ENCODE data around the gene NOMO2. TPM values are rescaled to one million over a fixed set of nuclear protein-coding genes. Genes with fewer than 3 reads are reported as not detected.
"Not testable (repeated sequence)": the region's sequence is repeated elsewhere in the genome, so short reads cannot be mapped to it uniquely, and the experiment has no call there.

NOMO2 gene
- total RNA-seq: 10 to 100 TPM; 59.0 to 85.3 TPM

DNA sequence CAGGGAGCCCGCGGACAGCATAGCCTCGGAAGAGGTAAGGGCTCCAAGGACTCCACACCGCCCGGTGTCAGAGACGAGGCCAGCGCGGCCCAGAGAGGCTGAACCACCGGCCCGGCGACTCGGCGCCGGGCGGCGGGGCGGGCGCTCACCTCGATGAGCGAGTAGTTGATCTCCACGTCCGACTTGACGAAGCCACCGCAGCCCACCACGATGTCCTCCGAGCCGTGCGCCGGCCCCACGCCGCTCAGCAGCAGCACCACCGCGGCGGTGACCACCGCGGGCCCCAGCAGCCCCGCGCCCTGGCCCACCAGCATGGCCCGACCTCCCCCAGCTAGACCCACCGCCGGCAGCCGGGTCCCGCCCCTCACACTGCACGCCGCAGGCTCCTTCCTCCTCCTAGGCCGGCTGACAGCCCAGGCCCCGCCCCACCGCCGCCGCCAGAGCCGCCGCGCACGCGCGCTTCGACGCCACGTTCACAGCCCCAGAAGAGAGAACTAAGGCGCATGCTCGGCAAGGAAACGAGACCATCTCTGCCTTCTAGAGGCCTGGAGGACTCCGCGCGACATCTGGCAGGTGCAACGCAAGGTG is at the start of gene NOMO2:
Gene NOMO2 (minus strand): TSS at position 371 of the 588 bp plus-strand sequence. CDS start 57 bp downstream, at position 314.
- H3K27ac ChIP-seq; H3K27me3 ChIP-seq (replicated peaks; ENCODE audit: insufficient read depth); H3K4me1 ChIP-seq (replicated peaks); intact Hi-C loops (cut with DNase I); H3K36me3 ChIP-seq; H3K9me3 ChIP-seq: not testable (repeated sequence)
- TF ChIP-seq CTCF (IDR thresholded peaks at IDR 0.05) (peak in 2 of 4 experiments; percentile 41 to 48), POLR2AphosphoS5 (IDR thresholded peaks at IDR 0.05) (peak; percentile 53)
- peak within 1 kb of the TSS; percentile 48 for H3K4me3 ChIP-seq
- no CpG with 5 or more reads among the region's 66 CpGs for WGBS
- peak; percentile 78 for DNase-seq (ENCODE audit: low spot score)

DNA sequence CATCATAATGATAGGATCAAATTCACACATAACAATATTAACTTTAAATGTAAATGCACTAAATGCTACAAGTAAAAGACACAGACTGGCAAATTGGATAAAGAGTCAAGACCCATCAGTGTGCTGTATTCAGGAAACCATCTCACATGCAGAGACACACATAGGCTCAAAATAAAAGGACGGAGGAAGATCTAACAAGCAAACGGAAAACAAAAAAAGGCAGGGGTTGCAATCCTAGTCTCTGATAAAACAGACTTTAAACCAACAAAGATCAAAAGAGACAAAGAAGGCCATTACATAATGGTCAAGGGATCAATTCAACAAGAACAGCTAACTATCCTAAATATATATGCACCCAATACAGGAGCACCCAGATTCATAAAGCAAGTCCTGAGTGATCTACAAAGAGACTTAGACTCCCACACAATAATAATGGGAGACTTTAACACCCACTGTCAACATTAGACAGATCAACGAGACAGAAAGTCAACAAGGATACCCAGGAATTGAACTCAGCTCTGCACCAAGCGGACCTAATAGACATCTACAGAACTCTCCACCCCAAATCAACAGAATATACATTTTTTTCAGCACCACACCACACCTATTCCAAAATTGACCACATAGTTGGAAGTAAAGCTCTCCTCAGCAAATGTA is 48.4 kb upstream of the NOMO2 start:
- 93% methylated on average over 2 of the region's 4 CpGs for WGBS
- H3K4me1 ChIP-seq (replicated peaks); H3K27ac ChIP-seq; intact Hi-C loops (cut with DNase I); DNase-seq (ENCODE audit: low spot score); H3K36me3 ChIP-seq; H3K9me3 ChIP-seq; H3K27me3 ChIP-seq (replicated peaks; ENCODE audit: insufficient read depth); H3K4me3 ChIP-seq: not testable (repeated sequence)

DNA sequence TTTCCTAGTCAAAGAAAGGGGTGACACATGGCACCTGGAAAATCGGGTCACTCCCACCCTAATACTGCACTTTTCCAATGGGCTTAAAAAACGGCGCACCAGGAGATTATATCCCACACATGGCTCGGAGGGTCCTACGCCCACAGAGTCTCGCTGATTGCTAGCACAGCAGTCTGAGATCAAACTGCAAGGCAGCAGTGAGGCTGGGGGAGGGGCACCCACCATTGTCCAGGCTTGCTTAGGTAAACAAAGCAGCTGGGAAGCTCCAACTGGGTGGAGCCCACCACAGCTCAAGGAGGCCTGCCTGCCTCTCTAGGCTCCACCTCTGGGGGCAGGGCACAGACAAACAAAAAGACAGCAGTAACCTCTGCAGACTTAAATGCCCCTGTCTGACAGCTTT is 46.4 kb upstream of the NOMO2 start:
- DNase-seq (ENCODE audit: low spot score); H3K4me3 ChIP-seq; H3K27ac ChIP-seq; H3K27me3 ChIP-seq (replicated peaks; ENCODE audit: insufficient read depth); intact Hi-C loops (cut with DNase I); H3K9me3 ChIP-seq; H3K36me3 ChIP-seq; H3K4me1 ChIP-seq (replicated peaks): not testable (repeated sequence)
- 86% methylated on average over 6 of the region's 6 CpGs for WGBS

DNA sequence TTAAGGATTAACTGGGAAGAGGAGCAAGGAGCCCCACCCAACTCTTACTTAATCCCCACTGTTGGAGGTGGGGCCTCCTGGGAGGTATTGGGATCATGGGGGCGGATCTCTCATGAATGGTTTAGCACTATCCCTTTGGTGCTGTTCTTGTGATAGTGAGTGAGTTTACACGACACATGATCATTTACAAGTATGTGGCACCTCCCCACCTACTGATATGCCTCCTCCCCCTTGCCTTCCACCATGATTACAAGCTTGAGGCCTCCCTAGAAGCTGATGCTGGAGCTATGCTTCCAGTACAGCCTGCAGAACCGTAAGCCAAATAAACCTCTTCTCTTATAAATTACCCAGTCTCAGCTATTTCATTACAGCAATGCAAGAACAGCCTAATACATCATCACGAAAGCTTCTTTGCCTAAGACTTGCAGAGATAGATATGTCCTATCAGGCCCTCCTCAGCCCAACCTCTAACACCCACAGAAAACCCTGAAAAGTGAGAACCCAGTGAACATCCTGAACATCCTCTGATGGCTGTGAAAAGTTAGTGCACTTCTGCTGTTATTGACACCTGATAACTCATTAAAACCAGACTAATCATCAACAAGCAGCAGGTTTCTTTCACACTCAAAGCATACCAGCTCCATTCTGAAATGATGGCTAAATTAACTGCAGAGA is 41.8 kb upstream of the NOMO2 start:
- H3K4me3 ChIP-seq; H3K36me3 ChIP-seq; H3K4me1 ChIP-seq (replicated peaks); H3K9me3 ChIP-seq; H3K27me3 ChIP-seq (replicated peaks; ENCODE audit: insufficient read depth); DNase-seq (ENCODE audit: low spot score); intact Hi-C loops (cut with DNase I); H3K27ac ChIP-seq: not testable (repeated sequence)
- WGBS: 75% methylated on average over 1 of the region's 4 CpGs

DNA sequence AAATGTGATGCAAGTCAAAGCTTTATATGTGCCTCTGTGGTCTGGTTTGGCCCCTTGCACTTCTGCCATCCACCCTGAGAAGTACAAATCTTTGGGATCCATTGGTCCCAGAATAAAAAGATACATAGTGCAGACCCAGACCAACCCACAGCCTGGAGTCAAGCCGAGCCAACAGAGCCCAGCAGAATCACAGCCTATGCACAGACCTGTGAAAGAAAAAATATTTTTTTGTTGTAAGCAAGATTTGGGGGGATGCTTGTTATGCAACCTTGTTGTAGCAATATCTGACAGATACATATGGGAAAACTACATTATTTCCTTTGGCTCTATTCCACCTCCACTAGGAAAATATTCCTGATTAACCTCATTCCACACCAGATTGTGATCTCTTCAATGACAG is 36.7 kb upstream of the NOMO2 start:
- WGBS: 100% methylated on average over 1 of the region's 1 CpG
- H3K27me3 ChIP-seq (replicated peaks; ENCODE audit: insufficient read depth); intact Hi-C loops (cut with DNase I); H3K27ac ChIP-seq; H3K36me3 ChIP-seq; H3K9me3 ChIP-seq; H3K4me1 ChIP-seq (replicated peaks); DNase-seq (ENCODE audit: low spot score); H3K4me3 ChIP-seq: not testable (repeated sequence)

- H3K27ac ChIP-seq; H3K36me3 ChIP-seq; H3K27me3 ChIP-seq (replicated peaks; ENCODE audit: insufficient read depth); H3K9me3 ChIP-seq; H3K4me3 ChIP-seq; intact Hi-C loops (cut with DNase I); H3K4me1 ChIP-seq (replicated peaks); DNase-seq (ENCODE audit: low spot score): not testable (repeated sequence)
- WGBS: 46% methylated on average over 2 of the region's 2 CpGs
Observed at GRCh38 chr16:18597734-18598133, 35.8 kb upstream of the NOMO2 start.

DNA sequence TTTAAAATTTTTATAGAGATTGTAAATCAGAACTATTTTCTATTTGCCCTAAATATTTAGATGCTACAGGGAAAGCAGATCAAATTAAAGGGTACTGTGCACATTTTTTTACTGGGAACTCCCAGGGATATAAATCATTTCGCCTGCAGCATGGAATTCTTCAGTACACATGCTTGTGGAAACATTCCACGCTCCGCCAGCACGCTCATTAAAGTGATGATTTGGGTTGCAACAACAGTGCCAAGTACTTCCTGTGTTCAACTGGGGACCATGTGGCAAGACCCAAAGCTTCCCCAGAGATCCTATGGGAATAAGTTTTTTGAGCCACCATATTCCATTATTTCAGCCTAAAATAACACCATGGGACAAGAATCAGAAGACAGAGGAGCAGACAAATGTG is 35.4 kb upstream of the NOMO2 start:
- TF ChIP-seq POLR2AphosphoS5 (IDR thresholded peaks at IDR 0.05): peak; percentile 39
- H3K9me3 ChIP-seq; H3K4me3 ChIP-seq; H3K4me1 ChIP-seq (replicated peaks); intact Hi-C loops (cut with DNase I); H3K36me3 ChIP-seq; H3K27ac ChIP-seq; H3K27me3 ChIP-seq (replicated peaks; ENCODE audit: insufficient read depth): not testable (repeated sequence)
- WGBS: 17% methylated on average over 4 of the region's 4 CpGs
- peak; percentile 37 for DNase-seq (ENCODE audit: low spot score)

- H3K9me3 ChIP-seq; H3K27ac ChIP-seq; H3K4me1 ChIP-seq (replicated peaks); intact Hi-C loops (cut with DNase I); DNase-seq (ENCODE audit: low spot score); H3K4me3 ChIP-seq; H3K27me3 ChIP-seq (replicated peaks; ENCODE audit: insufficient read depth); H3K36me3 ChIP-seq: not testable (repeated sequence)
- whole genome bisulfite sequencing: 98% methylated on average over 11 of the region's 11 CpGs
Observed at GRCh38 chr16:18595796-18596195, 33.9 kb upstream of the NOMO2 start.

- H3K27me3 ChIP-seq (replicated peaks; ENCODE audit: insufficient read depth); H3K36me3 ChIP-seq; DNase-seq (ENCODE audit: low spot score); H3K9me3 ChIP-seq; H3K27ac ChIP-seq; intact Hi-C loops (cut with DNase I); H3K4me1 ChIP-seq (replicated peaks); H3K4me3 ChIP-seq: not testable (repeated sequence)
- WGBS: 82% methylated on average over 5 of the region's 5 CpGs
Observed at GRCh38 chr16:18594880-18595279, 33.0 kb upstream of the NOMO2 start.

DNA sequence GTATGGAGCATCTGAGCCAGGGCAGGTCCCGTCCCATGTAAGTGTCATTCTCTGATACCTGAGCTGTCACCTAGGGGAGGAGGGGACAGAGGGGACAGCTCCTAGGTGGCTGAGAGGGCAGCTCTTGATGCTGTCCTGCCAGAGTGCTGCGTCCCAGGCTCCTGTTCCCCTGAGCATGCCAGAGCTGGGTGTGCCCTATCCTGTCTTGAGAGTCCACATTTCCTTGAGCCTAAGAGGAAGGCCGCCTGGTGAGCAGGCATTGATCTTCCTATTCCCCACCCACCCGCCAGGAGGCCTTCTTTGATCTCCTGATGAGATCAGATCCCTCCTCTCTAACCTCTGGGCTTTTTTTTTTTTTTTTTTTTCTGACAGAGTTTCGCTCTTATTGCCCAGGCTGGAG is 32.0 kb upstream of the NOMO2 start:
- DNase-seq (ENCODE audit: low spot score); H3K4me3 ChIP-seq; H3K9me3 ChIP-seq; H3K27me3 ChIP-seq (replicated peaks; ENCODE audit: insufficient read depth); H3K27ac ChIP-seq; H3K4me1 ChIP-seq (replicated peaks); intact Hi-C loops (cut with DNase I); H3K36me3 ChIP-seq: not testable (repeated sequence)
- WGBS: 90% methylated on average over 5 of the region's 5 CpGs

GRCh38 chr16:18592982-18593381 is 31.1 kb upstream of the NOMO2 start:
- intact Hi-C loops (cut with DNase I): not testable (repeated sequence)
- WGBS: 92% methylated on average over 5 of the region's 5 CpGs

More at GRCh38 chr16:18592982-18593381, 31.1 kb upstream of the NOMO2 start:
- H3K27me3 ChIP-seq (replicated peaks; ENCODE audit: insufficient read depth); H3K36me3 ChIP-seq; H3K9me3 ChIP-seq; H3K27ac ChIP-seq; H3K4me3 ChIP-seq; H3K4me1 ChIP-seq (replicated peaks); DNase-seq (ENCODE audit: low spot score): not testable (repeated sequence)
